Ovary (tissue), 9 donors: ENCODE results near the gene PRKCD. TPM values are rescaled to one million over a fixed set of nuclear protein-coding genes. Genes with fewer than 3 reads are reported as not detected.

ENCODE experiments used
- DNase-seq, 5 donors: peaks; one replicate each; pipeline ENCODE4 v3.0.0-alpha.2; 2019 to 2020
- H3K27ac ChIP-seq, 2 donors: fragments of 200-600 bp; one replicate each; pipeline versions ENCODE4 v1.5.1 to v1.8.0; 2019 to 2022
- H3K27me3 ChIP-seq: fragments of 200-600 bp; one replicate; pipeline ENCODE4 v1.8.0; 2022
- H3K36me3 ChIP-seq: fragments of 200-600 bp; sonication (generic); one replicate; pipeline ENCODE4 v1.5.1; 2019
- H3K4me1 ChIP-seq: one replicate; pipeline ENCODE4 v1.8.1; 2013; ENCODE audit warnings: mild to moderate bottlenecking, moderate library complexity; ENCODE audit not compliant: insufficient read depth
- H3K4me3 ChIP-seq: fragments of 200-600 bp; sonication (generic); one replicate; pipeline ENCODE4 v1.5.1; 2017
- H3K9me3 ChIP-seq, 2 donors: fragments of 200-600 bp in 1 of 2; sonication (generic) in 1 of 2; one replicate each; pipeline versions ENCODE4 v1.5.1 to v1.8.1; 2013 to 2019; ENCODE audit warnings: mild to moderate bottlenecking in 1 of 2, moderate library complexity in 1 of 2
- EP300 ChIP-seq: sonication (generic); formaldehyde crosslinking; IDR thresholded peaks from one replicate; pipeline ENCODE4 v1.6.1; 2017; ENCODE audit warnings: antibody characterized with exemption
- POLR2A ChIP-seq: fragments of 450-650 bp; IDR thresholded peaks from one replicate; pipeline ENCODE4 v1.6.1; 2017; ENCODE audit warnings: antibody characterized with exemption, mild to moderate bottlenecking, moderate library complexity
- WGBS, 3 donors: extraction: QIAGEN DNeasy Blood & Tissue Kit in 1 of 3; methylation state at CpG; one replicate each; pipeline versions ENCODE4 v1.1.5 to v1.1.7; 2013 to 2017; 5-methylcytosine and 5-hydroxymethylcytosine counted together
- intact Hi-C, 4 donors: fragments of 100-400 bp; cut with DNase I; formaldehyde crosslinking; loops; one replicate each; pipeline versions ENCODE4 v1.11.0 to v1.15.1; 2022 to 2023
- polyA plus RNA-seq, 2 donors: library from polyadenylated mRNA; stranded (reverse); fragments of 200-250 nt in 1 of 2; fragments of 350-450 nt in 1 of 2; fragmentation: Illumina TruSeq in 1 of 2; extraction: RNeasy Lipid Tissue Mini Kit (QIAGEN cat#74804) in 1 of 2; gene quantifications; one replicate each; pipeline ENCODE4 v1.2.3, GENCODE V29; 2013 to 2014
- total RNA-seq, 7 donors: library from RNA; depleted of rRNA in 2 of 7; stranded (reverse); fragments of >200 nt in 2 of 7; fragmentation: NEBNext Ultra II Directional in 3 of 7; extraction: Animal tissue kit (Norgen Biotek cat#: 25700) in 3 of 7; gene quantifications; one replicate each; pipeline versions ENCODE4 v1.1.0 to v1.2.4, GENCODE V29; 2016 to 2023
- TF ChIP-seq, protein P1 (sequence below), 3 donors: fragments of 450-650 bp in 2 of 3; fragments of 200-600 bp in 1 of 3; IDR thresholded peaks; one replicate each; pipeline versions ENCODE4 v1.5.1 to v1.8.0; 2016 to 2022; ENCODE audit warnings: antibody characterized with exemption in 3 of 3, mild to moderate bottlenecking in 1 of 3
- donor health status: DM: no; HTN: no; CAD: no; lungs with moderate emphysema.
- donor health status: DM: no; HTN: no; CAD: no.
- donor health status: Bipolar disorder and iron deficiency.
- donor health status: DM: yes; HTN: yes; CAD: no.
- donor health status: DM: no; HTN: no; CAD: no.
- donor health status: DM: yes; HTN: yes; CAD: no.

The PRKCD gene
- total and polyA plus RNA-seq, 9 donors, result 6.6 to 22.2 (median 15.2) TPM

DNA sequence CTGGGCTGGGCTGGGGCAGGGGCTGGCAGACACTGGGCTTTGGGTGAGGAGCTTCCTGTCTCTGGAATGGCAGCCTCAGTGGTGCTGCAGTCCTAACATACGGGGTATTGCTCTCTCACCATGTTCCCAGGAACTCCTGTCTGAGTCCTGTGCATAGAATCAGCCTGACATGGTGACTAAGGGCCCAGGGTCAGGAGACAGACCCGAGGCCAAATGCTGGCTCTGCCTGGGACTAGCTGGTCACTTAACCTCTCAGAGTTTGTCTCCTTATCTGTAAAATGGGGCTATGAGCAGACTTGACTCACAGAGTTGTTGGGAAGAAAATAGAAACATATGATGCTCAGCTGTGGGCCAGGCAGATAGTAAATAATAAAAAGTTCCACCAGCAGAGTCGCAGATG is 28.3 kb downstream of the PRKCD start:
- 76 to 86% (median 86%) methylated on average over 3 of the region's 3 CpGs for WGBS, 3 donors
- H3K36me3 ChIP-seq, result no peaks in the 10 kb centered on the region
- no peak for TF ChIP-seq POLR2A
- TF ChIP-seq, protein P1, sequence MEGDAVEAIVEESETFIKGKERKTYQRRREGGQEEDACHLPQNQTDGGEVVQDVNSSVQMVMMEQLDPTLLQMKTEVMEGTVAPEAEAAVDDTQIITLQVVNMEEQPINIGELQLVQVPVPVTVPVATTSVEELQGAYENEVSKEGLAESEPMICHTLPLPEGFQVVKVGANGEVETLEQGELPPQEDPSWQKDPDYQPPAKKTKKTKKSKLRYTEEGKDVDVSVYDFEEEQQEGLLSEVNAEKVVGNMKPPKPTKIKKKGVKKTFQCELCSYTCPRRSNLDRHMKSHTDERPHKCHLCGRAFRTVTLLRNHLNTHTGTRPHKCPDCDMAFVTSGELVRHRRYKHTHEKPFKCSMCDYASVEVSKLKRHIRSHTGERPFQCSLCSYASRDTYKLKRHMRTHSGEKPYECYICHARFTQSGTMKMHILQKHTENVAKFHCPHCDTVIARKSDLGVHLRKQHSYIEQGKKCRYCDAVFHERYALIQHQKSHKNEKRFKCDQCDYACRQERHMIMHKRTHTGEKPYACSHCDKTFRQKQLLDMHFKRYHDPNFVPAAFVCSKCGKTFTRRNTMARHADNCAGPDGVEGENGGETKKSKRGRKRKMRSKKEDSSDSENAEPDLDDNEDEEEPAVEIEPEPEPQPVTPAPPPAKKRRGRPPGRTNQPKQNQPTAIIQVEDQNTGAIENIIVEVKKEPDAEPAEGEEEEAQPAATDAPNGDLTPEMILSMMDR (IDR thresholded peaks at IDR 0.05), result no peak
- no peak for TF ChIP-seq EP300
- no peaks in the 10 kb centered on the region for H3K27me3 ChIP-seq
- no peak overlapping the region for H3K27ac ChIP-seq
- peaks cover 6% of the 10 kb centered on the region for H3K4me1 ChIP-seq
- no peak for DNase-seq
- H3K4me3 ChIP-seq, result no peak overlapping the region
- H3K9me3 ChIP-seq, result no peaks in the 10 kb centered on the region
- intact Hi-C loops, result no loop called here

DNA sequence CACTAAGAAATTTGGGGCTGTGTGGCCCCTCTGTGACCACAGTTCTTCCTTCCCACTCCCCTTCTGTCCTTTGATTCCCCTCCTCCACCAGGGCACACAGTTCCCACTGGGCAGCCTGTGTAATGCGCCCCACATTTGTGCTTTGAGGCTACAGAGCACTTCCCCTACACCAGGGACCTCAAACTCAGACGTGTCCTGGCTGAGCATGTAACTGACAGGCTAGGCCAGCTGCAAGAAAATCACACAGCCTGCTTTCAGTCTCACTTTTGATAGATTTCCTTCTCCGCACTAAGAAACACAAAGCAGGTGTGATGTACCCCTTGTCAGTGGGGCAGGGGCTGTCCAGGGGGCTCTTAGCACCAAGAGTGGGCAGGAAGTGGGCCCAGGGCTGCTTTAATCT is 29.6 kb downstream of the PRKCD start:
- no peaks in the 10 kb centered on the region for H3K36me3 ChIP-seq
- TF ChIP-seq EP300 (no peak), POLR2A (no peak)
- TF ChIP-seq, protein P1 (IDR thresholded peaks at IDR 0.05), result no peak
- no peaks in the 10 kb centered on the region for H3K27me3 ChIP-seq
- H3K4me1 ChIP-seq, result peaks cover 10% of the 10 kb centered on the region
- H3K27ac ChIP-seq, result no peak overlapping the region
- no peaks in the 10 kb centered on the region for H3K9me3 ChIP-seq
- WGBS, 3 donors, result 84 to 95% (median 90%) methylated on average over 3 of the region's 3 CpGs
- intact Hi-C loops, result loop anchor here in 1 of 4 donors (5.0 kb wide), 1 partner anchor 78 kb away; no protein-coding TSS in a partner anchor
- no peak for DNase-seq
- H3K4me3 ChIP-seq, result no peak overlapping the region

DNA sequence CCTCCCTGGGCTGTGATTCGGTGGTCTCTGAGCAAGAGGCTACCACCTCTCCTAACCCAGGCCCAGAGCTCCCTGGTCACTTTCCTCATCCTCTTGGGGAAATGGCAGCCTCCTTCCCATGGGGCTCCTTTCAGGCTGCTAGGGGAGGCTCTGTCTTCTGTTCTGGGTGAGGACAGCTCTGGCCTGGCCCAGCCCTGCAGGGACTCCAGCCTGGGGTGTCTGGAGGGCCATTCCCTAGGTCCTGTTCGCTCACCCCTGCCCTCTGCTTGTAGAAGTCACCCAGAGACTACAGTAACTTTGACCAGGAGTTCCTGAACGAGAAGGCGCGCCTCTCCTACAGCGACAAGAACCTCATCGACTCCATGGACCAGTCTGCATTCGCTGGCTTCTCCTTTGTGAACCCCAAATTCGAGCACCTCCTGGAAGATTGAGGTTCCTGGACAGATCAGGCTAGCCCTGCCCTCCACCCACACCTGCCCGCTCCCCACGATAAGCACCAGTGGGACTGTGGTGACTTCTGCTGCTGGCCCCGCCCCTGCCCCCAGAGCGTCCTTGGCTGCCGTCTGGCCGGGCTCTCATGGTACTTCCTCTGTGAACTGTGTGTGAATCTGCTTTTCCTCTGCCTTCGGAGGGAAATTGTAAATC is 30.9 kb downstream of the PRKCD start:
- Histone ChIP-seq H3K27me3 (no peaks in the 10 kb centered on the region), H3K4me3 (no peak overlapping the region), H3K36me3 (no peaks in the 10 kb centered on the region), H3K4me1 (peaks cover 12% of the 10 kb centered on the region), H3K27ac (no peak overlapping the region), H3K9me3 (no peaks in the 10 kb centered on the region)
- TF ChIP-seq EP300 (no peak), POLR2A (no peak)
- TF ChIP-seq, protein P1 (IDR thresholded peaks at IDR 0.05), result no peak
- no peak for DNase-seq
- WGBS, 3 donors, result 84 to 89% (median 87%) methylated on average over 16 of the region's 16 CpGs
- intact Hi-C loops, result loop anchor here in 1 of 4 donors (5.0 kb wide), 1 partner anchor 80 kb away; no protein-coding TSS in a partner anchor

DNA sequence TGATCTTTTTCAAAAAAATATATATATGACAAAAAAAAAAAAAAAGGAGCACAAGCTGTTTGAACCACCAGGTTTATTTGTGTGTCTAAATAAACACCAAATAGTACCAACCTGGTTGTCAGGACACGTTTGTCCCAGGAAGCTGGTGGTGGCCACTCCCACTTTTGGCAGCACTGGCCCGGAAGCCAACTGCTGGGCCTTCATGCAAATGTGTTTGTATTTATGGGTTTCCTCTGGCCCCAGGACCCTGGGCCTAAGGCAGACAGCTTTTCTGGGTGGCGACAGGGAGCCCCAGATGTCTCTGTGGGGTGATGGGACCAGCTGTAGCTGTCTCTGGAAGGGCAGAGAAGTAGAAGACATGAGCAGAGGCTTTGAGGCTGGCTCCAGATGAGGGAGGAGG is 31.6 kb downstream of the PRKCD start:
- TF ChIP-seq POLR2A, result no peak
- TF ChIP-seq, protein P1 (IDR thresholded peaks at IDR 0.05), result no peak
- TF ChIP-seq EP300, result no peak
- DNase-seq, result no peak
- Histone ChIP-seq H3K27ac (no peak overlapping the region), H3K27me3 (no peaks in the 10 kb centered on the region), H3K36me3 (no peaks in the 10 kb centered on the region), H3K4me1 (peaks cover 12% of the 10 kb centered on the region), H3K4me3 (no peak overlapping the region), H3K9me3 (no peaks in the 10 kb centered on the region)
- intact Hi-C loops, result loop anchor here in 1 of 4 donors (5.0 kb wide), 1 partner anchor 80 kb away; no protein-coding TSS in a partner anchor
- WGBS, 3 donors, result 60 to 68% (median 67%) methylated on average over 3 of the region's 3 CpGs
